ENCODE measurements around the gene CKMT2. TPM values are rescaled to one million over a fixed set of nuclear protein-coding genes. Genes with fewer than 3 reads are reported as not detected.
"Not testable (repeated sequence)": the region's sequence is repeated elsewhere in the genome, so short reads cannot be mapped to it uniquely, and the experiment has no call there.

CKMT2 gene
- total RNA-seq, 1 donor from 2014 or later = not detected

- TF ChIP-seq, protein P1, sequence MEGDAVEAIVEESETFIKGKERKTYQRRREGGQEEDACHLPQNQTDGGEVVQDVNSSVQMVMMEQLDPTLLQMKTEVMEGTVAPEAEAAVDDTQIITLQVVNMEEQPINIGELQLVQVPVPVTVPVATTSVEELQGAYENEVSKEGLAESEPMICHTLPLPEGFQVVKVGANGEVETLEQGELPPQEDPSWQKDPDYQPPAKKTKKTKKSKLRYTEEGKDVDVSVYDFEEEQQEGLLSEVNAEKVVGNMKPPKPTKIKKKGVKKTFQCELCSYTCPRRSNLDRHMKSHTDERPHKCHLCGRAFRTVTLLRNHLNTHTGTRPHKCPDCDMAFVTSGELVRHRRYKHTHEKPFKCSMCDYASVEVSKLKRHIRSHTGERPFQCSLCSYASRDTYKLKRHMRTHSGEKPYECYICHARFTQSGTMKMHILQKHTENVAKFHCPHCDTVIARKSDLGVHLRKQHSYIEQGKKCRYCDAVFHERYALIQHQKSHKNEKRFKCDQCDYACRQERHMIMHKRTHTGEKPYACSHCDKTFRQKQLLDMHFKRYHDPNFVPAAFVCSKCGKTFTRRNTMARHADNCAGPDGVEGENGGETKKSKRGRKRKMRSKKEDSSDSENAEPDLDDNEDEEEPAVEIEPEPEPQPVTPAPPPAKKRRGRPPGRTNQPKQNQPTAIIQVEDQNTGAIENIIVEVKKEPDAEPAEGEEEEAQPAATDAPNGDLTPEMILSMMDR (IDR thresholded peaks at IDR 0.05; ENCODE audit: insufficient read depth, low read length, poor library complexity, severe bottlenecking) = no peak
- Histone ChIP-seq H3K27me3 (ENCODE audit: control insufficient read depth, insufficient read depth, low read length) (no peaks in the 10 kb centered on the region), H3K4me3 (ENCODE audit: low read depth, low read length) (no peak overlapping the region), H3K36me3 (ENCODE audit: control insufficient read depth, insufficient read depth, low read length) (no peaks in the 10 kb centered on the region)
- no peak for DNase-seq (ENCODE audit: low read depth)
These were observed 19.8 kb downstream of the CKMT2 start for GRCh38 chr5:81252904-81253303.

DNA sequence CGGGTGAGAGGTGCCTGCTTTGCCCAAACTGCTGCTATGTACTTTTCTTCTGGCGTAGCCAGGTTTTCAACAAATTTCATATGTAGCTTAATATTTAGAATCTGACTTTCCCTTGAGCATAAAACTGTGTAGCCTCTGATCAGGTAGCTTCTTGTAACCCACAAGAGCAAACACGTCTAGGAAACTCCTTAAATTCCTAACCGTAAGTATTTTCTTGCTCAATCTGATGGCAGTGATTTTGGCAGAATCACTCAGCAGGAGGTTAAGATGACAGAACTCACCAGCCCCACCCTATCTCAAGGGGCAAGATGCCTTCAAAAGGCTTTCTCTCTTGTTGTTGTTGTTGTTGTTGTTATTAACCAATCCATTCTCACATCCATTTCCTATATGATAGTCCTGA is 20.8 kb downstream of the CKMT2 start:
- DNase-seq (ENCODE audit: low read depth) = no peak
- Histone ChIP-seq H3K27me3 (ENCODE audit: control insufficient read depth, insufficient read depth, low read length) (no peaks in the 10 kb centered on the region), H3K36me3 (ENCODE audit: control insufficient read depth, insufficient read depth, low read length) (no peaks in the 10 kb centered on the region), H3K4me3 (ENCODE audit: low read depth, low read length) (no peak overlapping the region)
- TF ChIP-seq, protein P1 (IDR thresholded peaks at IDR 0.05; ENCODE audit: insufficient read depth, low read length, poor library complexity, severe bottlenecking) = no peak

- Histone ChIP-seq H3K36me3 (ENCODE audit: control insufficient read depth, insufficient read depth, low read length) (no peaks in the 10 kb centered on the region), H3K27me3 (ENCODE audit: control insufficient read depth, insufficient read depth, low read length) (no peaks in the 10 kb centered on the region), H3K4me3 (ENCODE audit: low read depth, low read length) (no peak overlapping the region)
- TF ChIP-seq, protein P1 (IDR thresholded peaks at IDR 0.05; ENCODE audit: insufficient read depth, low read length, poor library complexity, severe bottlenecking) = no peak
- DNase-seq (ENCODE audit: low read depth) = no peak
These were observed 21.9 kb downstream of the CKMT2 start for GRCh38 chr5:81254886-81255559.

GRCh38 chr5:81256766-81257165 is 23.6 kb downstream of the CKMT2 start:
- Histone ChIP-seq H3K27me3 (ENCODE audit: control insufficient read depth, insufficient read depth, low read length) (no peaks in the 10 kb centered on the region), H3K36me3 (ENCODE audit: control insufficient read depth, insufficient read depth, low read length) (no peaks in the 10 kb centered on the region), H3K4me3 (ENCODE audit: low read depth, low read length) (no peak overlapping the region)
- no peak for DNase-seq (ENCODE audit: low read depth)
- TF ChIP-seq, protein P1 (IDR thresholded peaks at IDR 0.05; ENCODE audit: insufficient read depth, low read length, poor library complexity, severe bottlenecking) = no peak

- not testable (repeated sequence) for H3K4me3 ChIP-seq (ENCODE audit: low read depth, low read length); H3K36me3 ChIP-seq (ENCODE audit: control insufficient read depth, insufficient read depth, low read length); DNase-seq (ENCODE audit: low read depth); H3K27me3 ChIP-seq (ENCODE audit: control insufficient read depth, insufficient read depth, low read length)
These were observed 29.7 kb downstream of the CKMT2 start for GRCh38 chr5:81262796-81263195.

GRCh38 chr5:81265101-81265500 is 32.0 kb downstream of the CKMT2 start:
- TF ChIP-seq, protein P1 (IDR thresholded peaks at IDR 0.05; ENCODE audit: insufficient read depth, low read length, poor library complexity, severe bottlenecking) = no peak
- Histone ChIP-seq H3K27me3 (ENCODE audit: control insufficient read depth, insufficient read depth, low read length) (no peaks in the 10 kb centered on the region), H3K4me3 (ENCODE audit: low read depth, low read length) (no peak overlapping the region), H3K36me3 (ENCODE audit: control insufficient read depth, insufficient read depth, low read length) (no peaks in the 10 kb centered on the region)
- DNase-seq (ENCODE audit: low read depth) = no peak
